OCI-LY3 (cell line): ENCODE data around the gene NCKAP5.

ENCODE experiments used
- H2AFZ ChIP-seq: fragments of 200-600, 300-600 bp; shearing (Covaris generic); 2 replicates; pipeline ENCODE4 v1.6.0; 2014; ENCODE audit warnings: antibody characterized with exemption, low read depth, low read length
- H3K27ac ChIP-seq: fragments of 200-600, 300-600 bp; sonication (generic); 2 replicates; pipeline ENCODE4 v1.5.1; 2014; ENCODE audit warnings: mild to moderate bottlenecking, low read length, moderate library complexity, mixed read lengths
- H3K27me3 ChIP-seq: fragments of 200-600, 300-600 bp; sonication (generic); 2 replicates; pipeline ENCODE4 v1.6.1; 2014; ENCODE audit warnings: low read depth, low read length, mixed read lengths
- H3K36me3 ChIP-seq: fragments of 200-600, 300-600 bp; sonication (generic); replicated peaks from 2 replicates; pipeline ENCODE3; 2014; ENCODE audit warnings: low read depth, low read length, mixed read lengths
- H3K4me1 ChIP-seq: fragments of 300-600, 200-600 bp; sonication (generic); 2 replicates; pipeline ENCODE4 v1.6.1; 2014; ENCODE audit warnings: low read length, mixed read lengths
- H3K4me2 ChIP-seq: fragments of 200-600, 300-600 bp; sonication (generic); 2 replicates; pipeline ENCODE4 v1.6.1; 2014; ENCODE audit warnings: low read length, mixed read lengths
- H3K4me3 ChIP-seq: fragments of 300-600, 200-600 bp; sonication (generic); 2 replicates; pipeline ENCODE4 v1.5.1; 2014; ENCODE audit warnings: antibody characterized with exemption, mild to moderate bottlenecking, low read length, moderate library complexity
- H3K79me2 ChIP-seq: fragments of 300-600, 200-600 bp; shearing (Covaris generic); 2 replicates; pipeline ENCODE4 v1.6.1; 2014; ENCODE audit warnings: mild to moderate bottlenecking, low read length, mixed read lengths
- H3K9ac ChIP-seq: fragments of 300-600, 200-600 bp; shearing (Covaris generic); 2 replicates; pipeline ENCODE4 v1.6.0; 2014; ENCODE audit warnings: mild to moderate bottlenecking, low read length, moderate library complexity
- H3K9me3 ChIP-seq: fragments of 200-600, 300-600 bp; shearing (Covaris generic); 2 replicates; pipeline ENCODE4 v1.6.1; 2014; ENCODE audit warnings: low read length, mixed read lengths; ENCODE audit not compliant: insufficient read depth
- H4K20me1 ChIP-seq: fragments of 200-600, 300-600 bp; sonication (generic); 2 replicates; pipeline ENCODE4 v1.6.1; 2016; ENCODE audit warnings: low read length, mixed read lengths; ENCODE audit not compliant: insufficient read depth
- CTCF ChIP-seq: fragments of 200-600, 300-600 bp; sonication (generic); IDR thresholded peaks from 2 replicates; pipeline ENCODE4 v1.5.1; 2014; ENCODE audit warnings: antibody characterized with exemption, low read length, low read depth
- EZH2phosphoT487 ChIP-seq: fragments of 200-600 bp; shearing (Covaris generic); IDR thresholded peaks from 2 replicates; pipeline ENCODE4 v1.6.1; 2018; ENCODE audit warnings: antibody characterized with exemption, mixed run types, low read depth

The NCKAP5 gene

DNA sequence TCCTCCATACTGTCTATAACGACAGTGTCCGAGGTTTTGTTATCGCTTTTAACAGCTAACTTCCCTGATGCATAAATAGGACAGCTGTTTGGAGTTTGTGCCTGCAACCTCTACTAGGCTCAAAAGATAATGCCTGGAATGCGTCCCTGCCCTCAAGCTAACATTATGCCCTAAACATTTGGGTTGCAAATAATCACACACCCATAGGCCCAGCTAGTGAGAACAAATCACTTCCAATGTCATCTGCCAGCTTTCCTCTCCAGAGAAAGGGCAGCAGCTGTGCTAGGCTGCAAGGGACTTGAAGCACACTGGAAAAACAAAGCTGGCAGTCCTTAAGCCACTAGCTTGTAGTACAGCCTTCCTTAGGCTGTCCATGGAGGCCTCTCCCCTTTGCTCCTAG is 696.4 kb downstream of the NCKAP5 start:
- Histone ChIP-seq H3K4me3 (no peak overlapping the region), H3K4me1 (no peaks in the 10 kb centered on the region), H3K9ac (no peak overlapping the region), H3K4me2 (no peak overlapping the region), H4K20me1 (no peaks in the 10 kb centered on the region), H3K9me3 (no peaks in the 10 kb centered on the region), H3K79me2 (no peaks in the 10 kb centered on the region), H3K27ac (no peak overlapping the region), H2AFZ (no peak overlapping the region), H3K27me3 (no peaks in the 10 kb centered on the region; the same call in 1 of the 2 replicates), H3K36me3 (no peaks in the 10 kb centered on the region)
- TF ChIP-seq CTCF (no peak), EZH2phosphoT487 (no peak)

GRCh38 chr2:132863961-132864360 is 704.3 kb downstream of the NCKAP5 start:
- Histone ChIP-seq H3K27ac (no peak overlapping the region), H3K4me2 (no peak overlapping the region), H3K27me3 (peaks cover 2% of the 10 kb centered on the region; the same call in 1 of the 2 replicates), H3K9ac (no peak overlapping the region), H2AFZ (no peak overlapping the region), H3K79me2 (no peaks in the 10 kb centered on the region), H3K36me3 (no peaks in the 10 kb centered on the region), H3K9me3 (no peaks in the 10 kb centered on the region), H4K20me1 (no peaks in the 10 kb centered on the region), H3K4me1 (0 out of 2 replicates have a peak, but pooled peaks cover 2% of the 10 kb centered on the region), H3K4me3 (no peak overlapping the region)
- TF ChIP-seq EZH2phosphoT487 (no peak), CTCF (no peak)

DNA sequence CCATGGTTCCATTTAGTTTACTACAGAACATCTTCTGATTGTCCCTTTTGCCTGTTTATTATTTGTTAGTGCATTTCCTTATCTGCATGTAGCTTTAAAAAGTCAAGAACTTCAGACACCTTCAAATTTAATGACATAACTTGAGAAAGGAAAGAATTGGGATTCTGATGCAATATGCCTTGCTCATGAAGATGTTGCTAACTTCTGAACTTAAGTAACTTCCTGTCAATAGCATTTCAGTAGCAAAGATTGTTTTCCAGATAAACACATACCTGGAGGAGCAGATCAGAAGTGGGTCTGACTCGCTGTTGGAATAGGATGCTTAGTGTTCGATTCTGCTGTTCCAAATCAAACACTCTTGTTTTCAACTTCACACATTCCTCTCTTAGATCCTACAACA is 708.0 kb downstream of the NCKAP5 start:
- TF ChIP-seq EZH2phosphoT487, result no peak
- no peak for TF ChIP-seq CTCF
- no peak overlapping the region for H3K4me3 ChIP-seq
- H4K20me1 ChIP-seq, result no peaks in the 10 kb centered on the region
- no peaks in the 10 kb centered on the region for H3K36me3 ChIP-seq
- H3K4me1 ChIP-seq, result 0 out of 2 replicates have a peak, but pooled peaks cover 2% of the 10 kb centered on the region
- H3K27ac ChIP-seq, result no peak overlapping the region
- no peak overlapping the region for H2AFZ ChIP-seq
- no peaks in the 10 kb centered on the region for H3K9me3 ChIP-seq
- no peaks in the 10 kb centered on the region for H3K79me2 ChIP-seq
- H3K4me2 ChIP-seq, result no peak overlapping the region
- peaks cover 2% of the 10 kb centered on the region; the same call in 1 of the 2 replicates for H3K27me3 ChIP-seq
- no peak overlapping the region for H3K9ac ChIP-seq

GRCh38 chr2:132859590-132859989 is 708.7 kb downstream of the NCKAP5 start:
- no peaks in the 10 kb centered on the region for H3K36me3 ChIP-seq

More at GRCh38 chr2:132859590-132859989, 708.7 kb downstream of the NCKAP5 start:
- Histone ChIP-seq H3K27ac (no peak overlapping the region), H4K20me1 (no peaks in the 10 kb centered on the region), H3K4me2 (no peak overlapping the region), H3K4me1 (0 out of 2 replicates have a peak, but pooled peaks cover 2% of the 10 kb centered on the region), H3K79me2 (no peaks in the 10 kb centered on the region), H2AFZ (no peak overlapping the region), H3K27me3 (peaks cover 2% of the 10 kb centered on the region; the same call in 1 of the 2 replicates), H3K9ac (no peak overlapping the region), H3K4me3 (no peak overlapping the region), H3K9me3 (no peaks in the 10 kb centered on the region)
- TF ChIP-seq CTCF, result no peak
- no peak for TF ChIP-seq EZH2phosphoT487
